ENCODE results near the gene YOD1.

YOD1 gene

DNA sequence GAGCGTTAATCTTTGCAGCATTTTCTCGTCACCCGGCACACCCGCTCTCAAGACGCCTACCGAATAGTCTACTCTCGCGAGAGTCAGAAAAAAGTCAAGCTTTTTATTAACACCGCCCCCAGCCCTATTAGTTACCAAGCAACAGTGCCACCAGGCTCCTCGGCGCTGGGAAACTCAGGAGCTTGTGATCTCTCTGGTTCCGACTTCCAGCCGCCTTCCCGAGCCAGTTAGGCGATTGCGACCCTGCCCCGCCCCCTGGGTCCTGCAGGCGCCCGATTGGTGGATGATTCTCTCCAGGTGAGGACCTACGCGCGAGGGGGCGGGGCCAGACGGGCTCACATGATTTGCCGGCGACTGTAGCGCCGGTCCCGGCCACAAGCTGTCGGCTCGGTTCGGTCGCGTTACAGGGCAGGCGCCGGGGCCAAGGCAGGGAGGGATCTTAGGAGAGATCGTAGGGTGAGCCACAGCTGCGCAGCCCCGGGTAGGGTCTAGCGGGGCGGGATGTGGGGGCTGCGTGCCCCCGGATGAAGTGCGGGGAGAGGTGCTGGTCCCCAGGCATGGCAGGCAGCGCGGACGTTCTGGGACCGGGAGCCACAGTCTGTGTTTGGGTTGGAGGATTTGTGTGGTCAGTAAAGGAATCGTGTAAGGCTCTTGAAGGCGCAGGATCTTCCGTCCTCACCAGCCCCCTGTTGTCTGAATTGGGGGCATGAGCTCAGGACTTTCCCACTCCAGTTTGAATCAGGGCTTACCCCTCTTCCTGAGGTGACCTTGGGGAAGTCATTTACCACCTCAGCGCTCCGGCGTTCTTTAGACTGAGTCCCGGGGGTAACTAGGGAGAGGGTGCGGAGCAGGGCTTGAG lies 2.1 kb upstream of the YOD1 start, which contains the start of gene PFKFB2:
TSS of gene PFKFB2 (plus strand) at position 365 of the 859 bp plus-strand sequence. CDS start 1,443 bp downstream, outside the sequence.
- TF ChIP-seq, protein P1, sequence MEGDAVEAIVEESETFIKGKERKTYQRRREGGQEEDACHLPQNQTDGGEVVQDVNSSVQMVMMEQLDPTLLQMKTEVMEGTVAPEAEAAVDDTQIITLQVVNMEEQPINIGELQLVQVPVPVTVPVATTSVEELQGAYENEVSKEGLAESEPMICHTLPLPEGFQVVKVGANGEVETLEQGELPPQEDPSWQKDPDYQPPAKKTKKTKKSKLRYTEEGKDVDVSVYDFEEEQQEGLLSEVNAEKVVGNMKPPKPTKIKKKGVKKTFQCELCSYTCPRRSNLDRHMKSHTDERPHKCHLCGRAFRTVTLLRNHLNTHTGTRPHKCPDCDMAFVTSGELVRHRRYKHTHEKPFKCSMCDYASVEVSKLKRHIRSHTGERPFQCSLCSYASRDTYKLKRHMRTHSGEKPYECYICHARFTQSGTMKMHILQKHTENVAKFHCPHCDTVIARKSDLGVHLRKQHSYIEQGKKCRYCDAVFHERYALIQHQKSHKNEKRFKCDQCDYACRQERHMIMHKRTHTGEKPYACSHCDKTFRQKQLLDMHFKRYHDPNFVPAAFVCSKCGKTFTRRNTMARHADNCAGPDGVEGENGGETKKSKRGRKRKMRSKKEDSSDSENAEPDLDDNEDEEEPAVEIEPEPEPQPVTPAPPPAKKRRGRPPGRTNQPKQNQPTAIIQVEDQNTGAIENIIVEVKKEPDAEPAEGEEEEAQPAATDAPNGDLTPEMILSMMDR (IDR thresholded peaks at IDR 0.05; ENCODE audit: control insufficient read depth, insufficient read depth, low read depth, low read length, missing control alignments), result no peak
- H3K4me3 ChIP-seq (ENCODE audit: control insufficient read depth, low read depth, low read length), result peak within 1 kb of the TSS; percentile 75
- peak; percentile 69 for DNase-seq (ENCODE audit: low read depth)

DNA sequence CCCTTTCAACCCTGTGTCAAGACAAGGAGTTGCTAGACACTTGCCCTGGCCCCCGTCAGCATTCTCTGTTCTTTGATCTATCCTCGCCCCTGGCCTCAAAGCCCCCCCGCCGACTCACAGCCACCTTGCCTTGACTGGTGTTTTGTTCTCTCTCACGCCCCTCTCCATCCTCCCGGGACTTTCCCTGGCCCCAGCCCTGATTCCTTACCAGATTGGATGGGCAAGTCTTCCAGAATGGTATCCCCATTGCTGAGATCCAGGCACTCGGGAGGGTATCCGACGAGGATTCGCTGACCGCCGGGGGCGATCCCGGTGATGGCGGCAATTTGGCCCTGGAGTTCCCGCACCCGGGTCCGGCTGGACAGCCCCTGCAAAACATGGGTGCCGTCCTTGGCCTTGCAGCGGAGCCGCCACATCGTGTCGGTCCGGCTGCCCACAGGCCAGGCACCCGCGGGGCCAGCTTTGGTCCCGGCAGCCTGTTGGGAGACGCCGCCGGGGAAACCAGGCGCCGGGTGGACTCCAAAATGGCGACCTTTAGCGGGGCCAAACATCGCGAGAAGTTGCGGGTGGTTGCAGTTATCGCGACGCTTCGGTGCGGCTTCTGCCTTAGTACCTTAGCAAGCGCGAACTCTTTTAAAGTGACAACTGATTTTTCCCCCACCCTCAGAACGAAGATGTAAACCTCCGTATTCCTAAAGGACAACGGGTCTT lies 373 bp downstream of the YOD1 start:
- TF ChIP-seq, protein P1 (IDR thresholded peaks at IDR 0.05; ENCODE audit: control insufficient read depth, insufficient read depth, low read depth, low read length, missing control alignments), result no peak
- peak; percentile 63 for DNase-seq (ENCODE audit: low read depth)
- H3K4me3 ChIP-seq (ENCODE audit: control insufficient read depth, low read depth, low read length), result peak overlapping the region; percentile 95

DNA sequence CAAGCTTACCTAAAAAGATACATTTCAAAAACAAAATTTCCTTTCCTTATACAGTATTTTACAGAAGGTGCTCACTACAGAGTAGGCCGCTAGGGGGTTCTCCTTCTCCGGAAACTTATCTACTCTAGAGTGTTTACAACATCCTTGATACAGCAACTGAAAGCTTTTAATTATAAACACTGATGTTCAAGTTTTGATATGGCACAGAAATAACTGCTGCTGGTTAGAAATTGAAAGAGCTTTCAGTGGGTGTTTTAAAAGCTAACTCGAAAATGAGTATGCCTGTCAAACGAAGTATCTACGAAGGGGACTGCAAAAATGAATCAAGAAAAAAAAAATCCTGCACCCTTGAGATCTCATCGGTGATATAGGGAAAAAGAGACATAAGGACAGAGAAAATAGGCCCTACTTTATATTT lies 1.0 kb downstream of the YOD1 start:
- no peak for DNase-seq (ENCODE audit: low read depth)
- peak overlapping the region; percentile 95 for H3K4me3 ChIP-seq (ENCODE audit: control insufficient read depth, low read depth, low read length)
- TF ChIP-seq, protein P1 (IDR thresholded peaks at IDR 0.05; ENCODE audit: control insufficient read depth, insufficient read depth, low read depth, low read length, missing control alignments), result peak; percentile 74

DNA sequence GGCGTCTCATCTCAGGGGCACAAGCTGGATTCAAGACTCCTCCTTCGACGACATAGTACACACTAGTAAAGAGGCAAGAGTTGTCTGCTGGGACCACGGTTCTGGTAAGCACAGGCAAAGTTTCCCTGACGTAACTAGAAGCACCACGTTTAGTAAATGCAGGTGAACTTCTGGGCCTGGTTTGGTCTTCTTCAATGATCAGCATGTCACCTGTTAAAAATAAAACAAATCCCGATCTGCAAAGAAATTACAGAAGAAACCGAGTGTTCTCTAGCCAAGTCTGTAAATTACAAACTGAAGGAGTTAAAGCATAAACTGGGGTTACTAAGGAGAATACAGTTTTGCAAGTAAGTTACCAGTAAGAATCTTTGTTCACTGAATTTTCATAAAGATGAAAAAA lies 1.5 kb downstream of the YOD1 start:
- peak overlapping the region; percentile 95 for H3K4me3 ChIP-seq (ENCODE audit: control insufficient read depth, low read depth, low read length)
- no peak for DNase-seq (ENCODE audit: low read depth)
- TF ChIP-seq, protein P1 (IDR thresholded peaks at IDR 0.05; ENCODE audit: control insufficient read depth, insufficient read depth, low read depth, low read length, missing control alignments), result no peak

DNA sequence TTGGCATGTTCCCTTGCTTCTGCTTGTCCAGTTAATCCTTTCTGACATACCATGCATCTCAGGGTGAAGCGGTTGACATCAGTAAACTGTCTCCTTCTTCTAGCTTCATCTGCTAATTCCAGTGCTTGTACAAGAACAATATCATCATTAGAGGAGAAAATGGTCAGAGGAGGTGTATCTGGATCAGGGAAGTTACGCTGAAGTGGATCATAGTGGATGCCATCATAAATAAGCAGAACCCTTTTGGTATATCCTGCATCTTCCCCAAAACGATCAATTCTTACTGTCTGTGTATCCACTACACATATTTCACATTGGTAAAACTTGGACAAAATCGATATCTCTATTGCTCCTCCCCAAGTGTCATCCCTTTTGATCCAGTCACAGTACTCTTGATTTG lies 2.0 kb downstream of the YOD1 start:
- TF ChIP-seq, protein P1 (IDR thresholded peaks at IDR 0.05; ENCODE audit: control insufficient read depth, insufficient read depth, low read depth, low read length, missing control alignments), result no peak
- no peak for DNase-seq (ENCODE audit: low read depth)
- H3K4me3 ChIP-seq (ENCODE audit: control insufficient read depth, low read depth, low read length), result no peak overlapping the region

DNA sequence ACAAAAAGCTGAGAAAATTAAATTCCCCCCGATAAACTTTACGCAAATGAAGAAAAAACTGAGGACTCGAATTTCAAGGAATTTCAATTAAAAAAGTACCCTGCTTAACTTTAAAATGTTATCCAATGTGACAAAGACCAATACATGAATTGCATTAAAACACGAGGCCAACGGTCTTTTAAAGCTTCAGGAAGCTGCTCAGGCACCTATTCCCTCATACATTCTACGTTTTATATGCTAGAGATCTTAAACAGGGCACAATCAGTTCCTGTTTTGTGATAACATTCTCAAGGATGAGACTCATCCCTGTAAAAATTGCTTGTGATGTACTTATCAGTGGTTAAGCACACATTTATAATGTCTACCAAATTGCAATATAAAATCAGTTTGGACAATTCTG lies 3.0 kb downstream of the YOD1 start:
- TF ChIP-seq, protein P1 (IDR thresholded peaks at IDR 0.05; ENCODE audit: control insufficient read depth, insufficient read depth, low read depth, low read length, missing control alignments), result no peak
- H3K4me3 ChIP-seq (ENCODE audit: control insufficient read depth, low read depth, low read length), result no peak overlapping the region
- no peak for DNase-seq (ENCODE audit: low read depth)
